Mucosa of descending colon (tissue), 3 donors: ENCODE results near the gene SLC44A4. TPM values are rescaled to one million over a fixed set of nuclear protein-coding genes. Genes with fewer than 3 reads are reported as not detected.

Experiments
- ATAC-seq: fragments of 200-7000 bp; cut with Tn5 transposase; one replicate; pipeline ENCODE4 v1.9.1; 2020; ENCODE audit warnings: mild to moderate bottlenecking, moderate library complexity
- DNase-seq, 3 donors: peaks; one replicate each; pipeline ENCODE4 v3.0.0-alpha.2; 2020
- H3K36me3 ChIP-seq: fragments of 200-600 bp; one replicate; pipeline ENCODE4 v1.8.0; 2021; ENCODE audit warnings: low read depth, mild to moderate bottlenecking
- H3K4me1 ChIP-seq: fragments of 200-600 bp; one replicate; pipeline ENCODE4 v1.8.0; 2021; ENCODE audit warnings: low read depth, mild to moderate bottlenecking
- H3K4me3 ChIP-seq: fragments of 200-600 bp; one replicate; pipeline ENCODE4 v1.8.0; 2021; ENCODE audit warnings: mild to moderate bottlenecking
- H3K9me3 ChIP-seq: fragments of 200-600 bp; one replicate; pipeline ENCODE4 v1.8.0; 2021; ENCODE audit warnings: mild to moderate bottlenecking
- CTCF ChIP-seq: fragments of 200-600 bp; IDR thresholded peaks from one replicate; pipeline ENCODE4 v1.8.0; 2022; ENCODE audit warnings: antibody characterized with exemption, mild to moderate bottlenecking
- intact Hi-C, 2 donors: fragments of 100-400 bp; cut with DNase I in 1 of 2; cut with micrococcal nuclease in 1 of 2; formaldehyde crosslinking; loops; one replicate each; pipeline versions ENCODE4 v1.11.0 to v1.11.1; 2022; cut with DNase I, micrococcal nuclease
- total RNA-seq, 3 donors: library from RNA; stranded (reverse); fragmentation: NEBNext Ultra II Directional in 2 of 3; extraction: Animal tissue kit (Norgen Biotek cat#: 25700) in 2 of 3; gene quantifications; one replicate each; pipeline versions ENCODE4 v1.2.1 to v1.2.4, GENCODE V29; 2021 to 2023
- donor health status: DM: no; HTN: no; CAD: no; lungs with moderate emphysema.
- donor health status: DM: no; HTN: no; CAD: no.
- donor health status: DM: no; HTN: yes; CAD: no.

Gene SLC44A4
- total RNA-seq, 3 donors from 2014 or later = 332 to 795 (median 740) TPM

DNA sequence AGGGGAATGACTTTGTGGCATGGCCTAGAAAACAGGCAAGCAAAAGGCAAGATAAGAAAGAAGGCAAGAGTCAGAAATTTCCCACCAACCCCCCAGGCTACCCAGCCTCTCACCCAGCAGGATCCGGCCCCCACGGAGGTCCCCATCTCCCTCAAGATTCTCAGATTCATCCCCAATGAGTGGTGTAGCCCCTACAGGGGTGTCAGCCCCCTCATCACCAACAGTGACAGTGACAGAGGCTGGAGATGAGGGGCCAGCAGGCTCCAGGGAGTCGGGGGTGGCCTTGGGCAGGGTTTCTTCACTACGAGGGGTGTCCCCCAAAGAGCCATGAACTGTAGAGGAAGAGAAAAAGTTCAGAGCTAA lies 17.7 kb upstream of the SLC44A4 start:
- no peak overlapping the region for H3K4me3 ChIP-seq
- no peak for DNase-seq
- no peak for ATAC-seq
- H3K9me3 ChIP-seq = no peaks in the 10 kb centered on the region
- peaks cover 3% of the 10 kb centered on the region for H3K36me3 ChIP-seq
- intact Hi-C loops = no loop called here
- H3K4me1 ChIP-seq = peaks cover 21% of the 10 kb centered on the region
- TF ChIP-seq CTCF = no peak

GRCh38 chr6:31892821-31893220 lies 14.0 kb upstream of the SLC44A4 start:
- intact Hi-C loops = no loop called here
- DNase-seq = no peak
- Histone ChIP-seq H3K9me3 (no peaks in the 10 kb centered on the region), H3K4me3 (no peak overlapping the region), H3K4me1 (peaks cover 7% of the 10 kb centered on the region), H3K36me3 (no peaks in the 10 kb centered on the region)
- ATAC-seq = no peak
- TF ChIP-seq CTCF = no peak

DNA sequence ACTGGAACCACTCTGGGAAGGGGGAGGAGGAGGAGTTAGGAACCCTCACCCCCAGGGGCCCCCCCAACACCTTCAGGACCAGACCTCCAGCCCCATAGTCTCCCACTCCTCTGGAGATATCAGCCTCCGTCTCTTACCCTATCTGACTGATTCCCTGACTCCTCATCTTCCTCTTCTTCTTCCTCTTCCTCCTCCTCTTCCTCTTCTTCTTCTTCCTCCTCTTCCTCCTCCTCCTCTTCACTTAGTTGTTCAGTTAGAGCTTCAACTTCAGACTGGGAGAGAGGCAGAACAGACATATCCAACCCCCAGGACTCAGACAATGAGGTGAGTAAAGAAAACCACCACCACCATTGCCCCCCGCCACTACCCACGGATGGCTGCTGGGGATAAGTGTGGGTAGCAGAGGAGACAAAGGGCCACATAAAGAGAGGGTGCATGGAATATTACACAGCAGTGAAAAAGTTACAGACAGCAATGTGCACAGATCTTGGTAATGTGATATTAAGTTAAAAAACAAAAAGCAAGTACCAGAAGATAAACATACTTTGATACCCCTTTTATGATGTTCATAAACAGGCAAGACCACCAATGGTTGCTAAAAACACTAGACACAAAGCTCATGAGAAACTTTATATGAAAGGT lies 10.7 kb upstream of the SLC44A4 start:
- intact Hi-C loops = no loop called here
- DNase-seq = no peak
- Histone ChIP-seq H3K4me1 (no peaks in the 10 kb centered on the region), H3K36me3 (no peaks in the 10 kb centered on the region), H3K4me3 (no peak overlapping the region), H3K9me3 (no peaks in the 10 kb centered on the region)
- TF ChIP-seq CTCF = no peak
- ATAC-seq = no peak

DNA sequence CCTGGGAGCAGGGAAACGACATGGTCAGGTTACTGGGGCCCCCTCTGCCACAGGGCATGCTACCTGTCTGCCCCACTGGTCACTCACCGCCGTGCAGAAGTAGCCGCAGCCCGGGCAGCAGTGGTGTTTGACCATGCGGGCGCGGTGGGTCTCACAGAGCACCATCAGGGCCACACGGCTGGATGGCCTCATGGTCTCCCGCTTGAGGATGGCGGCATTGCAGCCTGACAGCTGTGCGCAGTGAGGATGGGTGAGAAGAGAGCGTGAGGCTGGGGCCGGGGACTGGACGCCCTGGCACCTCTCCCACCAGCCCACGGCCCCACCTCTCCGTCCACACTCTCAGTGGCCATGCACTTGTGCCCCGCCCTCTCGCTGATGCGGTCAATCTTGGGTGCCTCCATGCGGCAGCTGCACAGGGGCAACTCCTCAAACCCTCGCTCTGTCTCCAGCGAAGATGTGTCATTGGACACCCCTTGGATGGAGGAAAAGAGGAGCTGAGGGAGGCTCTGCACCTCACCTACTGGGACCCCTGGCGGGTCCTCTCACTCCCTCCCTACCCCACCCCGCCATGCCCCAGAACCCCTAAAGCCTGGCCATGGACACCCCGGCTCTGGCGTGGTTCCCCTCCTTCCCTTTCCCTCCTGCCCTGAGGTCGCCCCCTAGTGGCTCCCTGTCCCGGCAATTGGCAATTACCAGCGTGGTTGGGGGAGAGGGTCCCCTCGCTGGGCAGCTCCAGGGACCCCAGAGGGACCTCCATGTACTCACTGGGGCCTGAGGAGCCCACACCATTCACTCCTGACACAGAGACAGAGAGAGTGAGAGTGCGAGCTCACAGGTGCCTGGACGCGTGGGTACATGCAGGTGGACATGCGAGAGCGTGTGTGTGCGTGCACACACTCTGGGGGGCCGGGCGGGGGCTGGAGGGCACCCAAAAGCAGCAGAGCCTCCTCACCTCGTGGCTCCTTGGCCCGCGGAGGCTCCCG lies 9.8 kb upstream of the SLC44A4 start:
- DNase-seq (peak in 2 of 3 donors; percentile 72 to 75), ATAC-seq (peak; percentile 69)
- Histone ChIP-seq H3K9me3 (no peaks in the 10 kb centered on the region), H3K4me3 (no peak overlapping the region), H3K4me1 (no peaks in the 10 kb centered on the region), H3K36me3 (no peaks in the 10 kb centered on the region)
- peak; percentile 57 for TF ChIP-seq CTCF
- intact Hi-C loops = no loop called here

DNA sequence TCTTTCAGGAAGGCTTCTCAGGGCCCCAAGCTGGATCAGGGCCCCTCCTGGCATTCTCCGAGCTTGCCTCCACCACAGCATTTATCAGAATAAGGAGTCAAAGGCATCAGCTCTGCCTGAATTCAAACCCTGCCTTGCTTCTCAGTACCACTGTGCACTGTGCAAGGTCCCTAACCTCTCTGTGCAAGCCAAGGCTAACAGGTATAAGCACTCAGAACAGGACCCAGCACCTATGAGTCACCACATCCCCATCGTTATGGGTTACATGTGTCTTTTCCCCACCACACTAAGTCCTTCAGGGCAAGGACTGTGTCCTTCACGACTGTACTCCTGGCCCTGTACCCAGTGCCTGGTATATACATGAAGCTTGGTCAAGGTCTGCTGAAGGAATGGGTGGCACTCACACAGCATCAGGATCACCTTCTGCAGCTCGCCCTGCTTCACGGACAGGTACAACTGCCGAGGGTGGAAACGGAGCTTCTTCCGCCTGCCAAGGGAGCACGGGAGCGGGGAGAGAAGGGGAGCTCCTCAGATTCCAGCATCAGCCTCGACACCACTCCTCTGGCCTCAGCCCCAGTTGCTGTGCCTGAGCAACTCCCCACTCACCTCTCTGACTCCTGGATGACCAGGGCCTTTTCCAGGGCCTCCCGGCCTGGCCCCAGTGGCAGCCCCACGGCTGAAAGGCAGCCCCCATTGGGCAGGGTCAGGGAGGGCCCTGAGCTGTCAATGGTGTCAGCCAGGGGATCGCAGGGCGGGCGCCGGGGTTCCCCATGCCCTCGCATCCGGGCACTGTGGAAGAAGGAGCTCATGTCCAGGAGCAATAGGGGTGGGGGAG lies 8.6 kb upstream of the SLC44A4 start:
- peak; percentile 7 for ATAC-seq
- DNase-seq = no peak
- H3K36me3 ChIP-seq = no peaks in the 10 kb centered on the region
- no peaks in the 10 kb centered on the region for H3K9me3 ChIP-seq
- no peak overlapping the region for H3K4me3 ChIP-seq
- no peaks in the 10 kb centered on the region for H3K4me1 ChIP-seq
- no peak for TF ChIP-seq CTCF
- intact Hi-C loops = no loop called here
